ENCODE data around the gene PRR5L. TPM values are rescaled to one million over a fixed set of nuclear protein-coding genes. Genes with fewer than 3 reads are reported as not detected.

Gene PRR5L
- polyA plus RNA-seq, 3 donors from 2014 or later, result 55.6 to 161 (median 82.4) TPM

- Mint-ChIP-seq H3K4me3 (no peak overlapping the region), H3K36me3 (no peaks in the 10 kb centered on the region), H3K9me3 (no peaks in the 10 kb centered on the region), H3K27me3 (ENCODE audit: low read depth in 3 of 3) (peaks cover 4 to 5% (median 5%) of the 10 kb centered on the region in 3 donors), H3K27ac (peak overlapping the region in 1 of 6 donors; percentile 57), H3K4me1 (peaks cover 25 to 33% of the 10 kb centered on the region in 2 donors)
- DNase-seq, result peak; percentile 56 to 67 (median 66)
Measured at GRCh38 chr11:36292311-36292722, 3.8 kb upstream of the PRR5L start.

- Mint-ChIP-seq H3K4me1 (peaks cover 3 to 7% of the 10 kb centered on the region in 2 donors), H3K4me3 (no peak overlapping the region), H3K27me3 (ENCODE audit: low read depth in 3 of 3) (peaks cover 0 to 6% (median 2%) of the 10 kb centered on the region in 3 donors), H3K9me3 (no peaks in the 10 kb centered on the region), H3K27ac (no peak overlapping the region), H3K36me3 (no peaks in the 10 kb centered on the region)
- no peak for DNase-seq
Measured at GRCh38 chr11:36296884-36297543, 926 bp downstream of the PRR5L start.

GRCh38 chr11:36300650-36301049 lies 4.6 kb downstream of the PRR5L start:
- Mint-ChIP-seq H3K4me1 (no peaks in the 10 kb centered on the region), H3K4me3 (no peak overlapping the region), H3K36me3 (no peaks in the 10 kb centered on the region), H3K27me3 (ENCODE audit: low read depth in 3 of 3) (peaks cover 1 to 6% (median 2%) of the 10 kb centered on the region in 3 donors), H3K27ac (no peak overlapping the region), H3K9me3 (no peaks in the 10 kb centered on the region)
- DNase-seq, result no peak

- Mint-ChIP-seq H3K27ac (no peak overlapping the region), H3K27me3 (ENCODE audit: low read depth in 3 of 3) (peaks cover 0 to 2% (median 2%) of the 10 kb centered on the region in 3 donors), H3K9me3 (peaks cover 0 to 2% (median 0%) of the 10 kb centered on the region in 6 donors), H3K36me3 (no peaks in the 10 kb centered on the region), H3K4me1 (peaks cover 18 to 21% of the 10 kb centered on the region in 2 donors), H3K4me3 (no peak overlapping the region)
- DNase-seq, result no peak
Measured at GRCh38 chr11:36304351-36304750, 8.3 kb downstream of the PRR5L start.

- Mint-ChIP-seq H3K36me3 (no peaks in the 10 kb centered on the region), H3K27me3 (ENCODE audit: low read depth in 3 of 3) (peaks cover 0 to 4% (median 2%) of the 10 kb centered on the region in 3 donors), H3K9me3 (peaks cover 0 to 2% (median 0%) of the 10 kb centered on the region in 6 donors), H3K27ac (no peak overlapping the region), H3K4me1 (peaks cover 18 to 21% of the 10 kb centered on the region in 2 donors), H3K4me3 (no peak overlapping the region)
- DNase-seq, result no peak
Measured at GRCh38 chr11:36305047-36305446, 9.0 kb downstream of the PRR5L start.

GRCh38 chr11:36306888-36307287 lies 10.8 kb downstream of the PRR5L start:
- H3K27ac Mint-ChIP-seq, result peak overlapping the region in 1 of 6 donors; percentile 22
- H3K4me3 Mint-ChIP-seq, result peak overlapping the region in 1 of 5 donors; percentile 33
- H3K27me3 Mint-ChIP-seq (ENCODE audit: low read depth in 3 of 3), result peaks cover 0 to 4% (median 2%) of the 10 kb centered on the region in 3 donors
- peak in 1 of 3 donors; percentile 33 for DNase-seq
- peaks cover 0 to 2% (median 0%) of the 10 kb centered on the region in 6 donors for H3K9me3 Mint-ChIP-seq
- no peaks in the 10 kb centered on the region for H3K36me3 Mint-ChIP-seq
- H3K4me1 Mint-ChIP-seq, result peaks cover 18 to 21% of the 10 kb centered on the region in 2 donors

- Mint-ChIP-seq H3K4me3 (no peak overlapping the region), H3K36me3 (no peaks in the 10 kb centered on the region), H3K27ac (no peak overlapping the region), H3K4me1 (peaks cover 18 to 27% of the 10 kb centered on the region in 2 donors), H3K9me3 (peaks cover 0 to 2% (median 0%) of the 10 kb centered on the region in 6 donors), H3K27me3 (ENCODE audit: low read depth in 3 of 3) (peaks cover 0 to 5% (median 4%) of the 10 kb centered on the region in 3 donors)
- DNase-seq, result no peak
Measured at GRCh38 chr11:36308577-36308976, 12.5 kb downstream of the PRR5L start.

- Mint-ChIP-seq H3K4me3 (no peak overlapping the region), H3K27ac (no peak overlapping the region), H3K27me3 (ENCODE audit: low read depth in 3 of 3) (peaks cover 0 to 12% (median 4%) of the 10 kb centered on the region in 3 donors), H3K9me3 (peaks cover 0 to 2% (median 0%) of the 10 kb centered on the region in 6 donors), H3K36me3 (no peaks in the 10 kb centered on the region), H3K4me1 (peaks cover 18 to 27% of the 10 kb centered on the region in 2 donors)
- no peak for DNase-seq
Measured at GRCh38 chr11:36309779-36310178, 13.7 kb downstream of the PRR5L start.

- Mint-ChIP-seq H3K27ac (no peak overlapping the region), H3K4me3 (no peak overlapping the region), H3K9me3 (no peaks in the 10 kb centered on the region), H3K27me3 (ENCODE audit: low read depth in 3 of 3) (peaks cover 0 to 14% (median 5%) of the 10 kb centered on the region in 3 donors), H3K4me1 (peaks cover 8 to 16% of the 10 kb centered on the region in 2 donors), H3K36me3 (no peaks in the 10 kb centered on the region)
- DNase-seq, result no peak
Measured at GRCh38 chr11:36311926-36312595, 16.0 kb downstream of the PRR5L start.

GRCh38 chr11:36312611-36313472 lies 16.8 kb downstream of the PRR5L start:
- Mint-ChIP-seq H3K27me3 (ENCODE audit: low read depth in 3 of 3) (peaks cover 0 to 14% (median 5%) of the 10 kb centered on the region in 3 donors), H3K4me3 (no peak overlapping the region)

GRCh38 chr11:36313750-36314433 lies 17.8 kb downstream of the PRR5L start:
- Mint-ChIP-seq H3K27me3 (ENCODE audit: low read depth in 3 of 3) (peaks cover 0 to 14% (median 5%) of the 10 kb centered on the region in 3 donors), H3K4me1 (peaks cover 0 to 6% of the 10 kb centered on the region in 2 donors), H3K9me3 (no peaks in the 10 kb centered on the region), H3K36me3 (no peaks in the 10 kb centered on the region), H3K4me3 (no peak overlapping the region), H3K27ac (no peak overlapping the region)
- no peak for DNase-seq

More at GRCh38 chr11:36312611-36313472, 16.8 kb downstream of the PRR5L start:
- H3K27ac Mint-ChIP-seq, result no peak overlapping the region
- DNase-seq, result no peak
- no peaks in the 10 kb centered on the region for H3K9me3 Mint-ChIP-seq
- peaks cover under 1 to 8% of the 10 kb centered on the region in 2 donors for H3K4me1 Mint-ChIP-seq
- no peaks in the 10 kb centered on the region for H3K36me3 Mint-ChIP-seq

GRCh38 chr11:36314434-36314767 lies 18.3 kb downstream of the PRR5L start:
- Mint-ChIP-seq H3K4me3 (no peak overlapping the region), H3K27me3 (ENCODE audit: low read depth in 3 of 3) (peaks cover 0 to 14% (median 5%) of the 10 kb centered on the region in 3 donors), H3K36me3 (no peaks in the 10 kb centered on the region), H3K27ac (no peak overlapping the region), H3K9me3 (no peaks in the 10 kb centered on the region), H3K4me1 (peaks cover 0 to 6% of the 10 kb centered on the region in 2 donors)
- DNase-seq, result no peak

- Mint-ChIP-seq H3K9me3 (no peaks in the 10 kb centered on the region), H3K27ac (no peak overlapping the region), H3K4me1 (peaks cover 0 to 6% of the 10 kb centered on the region in 2 donors), H3K4me3 (no peak overlapping the region), H3K27me3 (ENCODE audit: low read depth in 3 of 3) (peaks cover 0 to 17% (median 3%) of the 10 kb centered on the region in 3 donors), H3K36me3 (no peaks in the 10 kb centered on the region)
- DNase-seq, result no peak
Measured at GRCh38 chr11:36316049-36316448, 20.0 kb downstream of the PRR5L start.

Data from immature natural killer cell (primary cell).